AG04450 (cell line): Measurements from ENCODE around the gene BDP1. TPM values are rescaled to one million over a fixed set of nuclear protein-coding genes. Genes with fewer than 3 reads are reported as not detected.
"Not testable (repeated sequence)": the region's sequence is repeated elsewhere in the genome, so short reads cannot be mapped to it uniquely, and the experiment has no call there.

Experiments used
- CTCF ChIA-PET: fragments of 300-600, 350-600 bp; formaldehyde crosslinking; extraction: SDS; loops from one replicate; lab custom pipeline; 2022; ENCODE audit warnings: antibody characterized with exemption, inconsistent platforms; lab: Charles Lee
- POLR2A ChIA-PET: fragments of 350-600 bp; formaldehyde crosslinking; extraction: SDS; loops from one replicate; lab custom pipeline; 2021; ENCODE audit warnings: antibody characterized with exemption, inconsistent platforms; lab: Yijun Ruan, JAX
- DNase-seq: peaks from one replicate; pipeline ENCODE4 v3.0.0-alpha.2; 2011; ENCODE audit warnings: low read depth, low spot score
- H3K27ac ChIP-seq: one replicate; pipeline ENCODE4 v1.5.1; 2012; ENCODE audit warnings: low read depth, low read length, control low read depth
- H3K27me3 ChIP-seq: one replicate; pipeline ENCODE4 v1.6.0; 2012; ENCODE audit warnings: low read length; ENCODE audit not compliant: control insufficient read depth, insufficient read depth
- H3K4me3 ChIP-seq: 2 replicates; pipeline ENCODE4 v1.5.1; 2011; ENCODE audit warnings: mild to moderate bottlenecking, low read depth, low read length, control low read depth
- H3K9me3 ChIP-seq: 2 replicates; pipeline ENCODE4 v1.5.1; 2012; ENCODE audit warnings: low read length; ENCODE audit not compliant: control insufficient read depth, insufficient read depth
- polyA plus RNA-seq: library from polyadenylated mRNA; depleted of rRNA; stranded (reverse); fragments of >200 nt; gene quantifications from 2 replicates; pipeline ENCODE4 v1.2.3, GENCODE V29; 2011
- TF ChIP-seq, protein P1 (sequence below): IDR thresholded peaks from 2 replicates; pipeline ENCODE4 v1.5.1; 2011; ENCODE audit warnings: low read depth, low read length, control low read depth, inconsistent platforms

BDP1 gene
- polyA plus RNA-seq, 1 experiment: 14.4 TPM

DNA sequence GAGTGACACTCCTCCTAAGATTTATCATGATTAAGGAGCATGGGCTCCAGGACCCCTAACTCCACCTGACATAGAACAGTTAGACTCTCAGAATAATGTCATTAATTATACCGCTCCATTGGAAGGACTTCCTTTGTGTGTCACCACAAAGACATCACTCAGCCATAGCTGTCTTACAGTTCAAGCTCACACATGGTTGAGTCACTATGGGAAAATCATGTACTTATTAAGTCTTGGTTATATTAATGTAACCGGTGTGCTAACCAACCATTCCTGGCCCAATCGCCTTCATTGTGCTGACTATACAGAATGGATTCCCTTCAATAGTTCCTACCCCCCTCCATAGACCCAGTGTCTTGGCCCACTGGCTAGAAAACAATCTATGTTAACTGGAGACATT is 120.8 kb downstream of the BDP1 start:
- H3K27ac ChIP-seq: no peak overlapping the region
- no peak overlapping the region for H3K4me3 ChIP-seq
- TF ChIP-seq, protein P1, sequence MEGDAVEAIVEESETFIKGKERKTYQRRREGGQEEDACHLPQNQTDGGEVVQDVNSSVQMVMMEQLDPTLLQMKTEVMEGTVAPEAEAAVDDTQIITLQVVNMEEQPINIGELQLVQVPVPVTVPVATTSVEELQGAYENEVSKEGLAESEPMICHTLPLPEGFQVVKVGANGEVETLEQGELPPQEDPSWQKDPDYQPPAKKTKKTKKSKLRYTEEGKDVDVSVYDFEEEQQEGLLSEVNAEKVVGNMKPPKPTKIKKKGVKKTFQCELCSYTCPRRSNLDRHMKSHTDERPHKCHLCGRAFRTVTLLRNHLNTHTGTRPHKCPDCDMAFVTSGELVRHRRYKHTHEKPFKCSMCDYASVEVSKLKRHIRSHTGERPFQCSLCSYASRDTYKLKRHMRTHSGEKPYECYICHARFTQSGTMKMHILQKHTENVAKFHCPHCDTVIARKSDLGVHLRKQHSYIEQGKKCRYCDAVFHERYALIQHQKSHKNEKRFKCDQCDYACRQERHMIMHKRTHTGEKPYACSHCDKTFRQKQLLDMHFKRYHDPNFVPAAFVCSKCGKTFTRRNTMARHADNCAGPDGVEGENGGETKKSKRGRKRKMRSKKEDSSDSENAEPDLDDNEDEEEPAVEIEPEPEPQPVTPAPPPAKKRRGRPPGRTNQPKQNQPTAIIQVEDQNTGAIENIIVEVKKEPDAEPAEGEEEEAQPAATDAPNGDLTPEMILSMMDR: no peak
- H3K9me3 ChIP-seq: no peaks in the 10 kb centered on the region
- ChIA-PET POLR2A (no interaction called here), CTCF (no interaction called here)
- H3K27me3 ChIP-seq: no peaks in the 10 kb centered on the region
- DNase-seq: no peak

DNA sequence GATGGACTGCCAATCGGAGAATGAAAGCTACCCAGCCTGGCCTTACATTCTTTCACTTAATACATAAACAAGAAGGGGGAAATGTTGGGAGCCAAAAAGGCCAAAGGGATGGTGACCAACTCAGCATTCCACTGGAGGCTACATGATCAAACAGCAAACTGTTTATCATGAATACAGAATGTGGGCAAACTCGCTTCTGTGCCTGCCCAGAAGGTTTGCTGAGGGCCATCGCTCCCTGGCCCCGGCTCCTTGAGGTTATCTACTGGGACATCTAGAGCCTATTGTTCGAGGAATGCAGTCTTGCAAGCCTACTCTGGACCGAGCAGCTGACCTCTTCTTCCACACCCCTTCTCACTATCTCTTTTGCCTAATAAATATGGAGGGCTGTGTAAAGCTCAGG is 122.4 kb downstream of the BDP1 start:
- H3K4me3 ChIP-seq, CTCF ChIA-PET, H3K9me3 ChIP-seq, H3K27ac ChIP-seq, DNase-seq, H3K27me3 ChIP-seq, POLR2A ChIA-PET: not testable (repeated sequence)

DNA sequence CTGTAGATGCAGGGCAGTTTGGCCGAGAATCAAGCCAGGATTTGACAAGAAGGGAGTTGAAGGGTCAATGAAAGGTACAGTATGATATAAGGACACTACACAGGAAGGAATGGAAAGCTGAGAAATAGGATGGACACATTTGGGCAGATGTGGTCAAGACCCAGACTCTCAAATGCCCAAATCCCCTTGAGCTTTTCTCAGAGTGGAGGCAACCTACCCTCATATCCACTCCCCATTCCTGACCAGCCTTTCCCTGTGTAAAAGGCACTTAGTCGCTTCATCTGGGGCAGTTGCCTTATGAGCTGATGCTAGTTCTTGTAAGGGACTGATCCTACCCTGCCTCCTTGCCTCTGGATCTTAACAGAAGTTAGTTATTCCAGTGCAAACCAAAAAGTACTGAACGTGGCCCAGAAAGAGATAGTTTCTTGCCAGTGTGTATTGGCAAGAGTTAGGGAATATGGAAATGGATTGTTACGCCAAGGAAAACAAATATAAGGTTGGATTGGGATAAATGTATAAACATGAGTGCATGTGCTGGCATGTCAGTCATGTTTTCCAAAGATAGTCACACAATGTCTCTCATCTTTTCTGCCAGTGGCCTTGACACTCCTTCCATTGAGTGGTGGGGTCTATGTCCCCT is 127.6 kb downstream of the BDP1 start:
- Histone ChIP-seq H3K27ac (no peak overlapping the region), H3K27me3 (no peaks in the 10 kb centered on the region), H3K4me3 (no peak overlapping the region), H3K9me3 (no peaks in the 10 kb centered on the region)
- TF ChIP-seq, protein P1: no peak
- no peak for DNase-seq
- ChIA-PET CTCF (interaction anchor here (1.9 kb wide), 1 partner anchor 18 kb away, joined by 5 read pairs; no protein-coding TSS in a partner anchor), POLR2A (no interaction called here)

DNA sequence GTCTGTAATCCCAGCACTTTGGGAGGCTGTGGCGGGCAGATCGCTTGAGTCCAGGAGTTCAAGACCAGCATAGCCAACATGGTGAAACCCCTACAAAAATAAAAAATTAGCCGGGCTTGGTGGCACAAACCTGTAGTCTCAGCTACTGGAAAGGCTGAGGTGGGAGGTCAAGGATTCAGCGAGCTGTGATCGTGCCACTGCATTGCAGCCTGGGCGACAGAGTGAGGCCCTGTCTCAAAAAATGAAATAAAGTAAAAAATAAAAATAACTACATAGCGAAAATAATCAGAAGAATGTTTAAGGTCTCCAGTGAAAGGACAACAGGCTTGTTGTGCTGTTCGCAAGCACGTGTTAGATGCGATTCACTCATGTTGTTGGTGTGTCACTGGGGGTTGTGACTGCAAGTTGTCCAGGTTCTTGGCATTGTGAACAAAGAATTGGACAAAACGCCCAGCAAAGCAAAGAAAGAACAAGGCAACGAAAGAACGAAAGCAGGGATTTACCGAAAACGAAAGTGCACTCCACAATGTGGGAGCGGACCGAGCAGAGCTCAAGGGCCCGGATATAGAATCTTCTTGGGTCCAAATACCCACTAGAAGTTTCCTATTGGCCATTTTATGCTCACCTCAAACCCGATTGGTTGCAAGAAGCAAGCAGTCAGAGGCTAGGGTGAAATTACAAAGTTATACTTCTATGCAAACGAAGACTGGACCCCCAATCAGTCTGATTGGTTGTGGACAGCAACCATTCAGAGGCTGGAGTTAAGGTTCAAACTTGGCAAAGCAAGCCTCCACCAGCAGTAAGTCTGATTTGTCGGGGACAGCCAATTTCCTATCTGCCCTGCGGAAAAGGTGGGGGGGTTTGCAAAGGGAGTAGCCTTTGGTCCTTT is 130.8 kb downstream of the BDP1 start:
- Histone ChIP-seq H3K27me3 (no peaks in the 10 kb centered on the region), H3K4me3 (peak overlapping the region; percentile 79), H3K27ac (peak overlapping the region; percentile 40), H3K9me3 (no peaks in the 10 kb centered on the region)
- POLR2A ChIA-PET: interaction anchor here (1.1 kb wide), 1 partner anchor 248 kb away, joined by 3 read pairs; no protein-coding TSS in a partner anchor
- TF ChIP-seq, protein P1: no peak
- CTCF ChIA-PET: interaction anchor here (1.2 to 2.2 kb wide), 2 partner anchors 15 to 111 kb away, joined by 4 read pairs; no protein-coding TSS in a partner anchor
- no peak for DNase-seq

DNA sequence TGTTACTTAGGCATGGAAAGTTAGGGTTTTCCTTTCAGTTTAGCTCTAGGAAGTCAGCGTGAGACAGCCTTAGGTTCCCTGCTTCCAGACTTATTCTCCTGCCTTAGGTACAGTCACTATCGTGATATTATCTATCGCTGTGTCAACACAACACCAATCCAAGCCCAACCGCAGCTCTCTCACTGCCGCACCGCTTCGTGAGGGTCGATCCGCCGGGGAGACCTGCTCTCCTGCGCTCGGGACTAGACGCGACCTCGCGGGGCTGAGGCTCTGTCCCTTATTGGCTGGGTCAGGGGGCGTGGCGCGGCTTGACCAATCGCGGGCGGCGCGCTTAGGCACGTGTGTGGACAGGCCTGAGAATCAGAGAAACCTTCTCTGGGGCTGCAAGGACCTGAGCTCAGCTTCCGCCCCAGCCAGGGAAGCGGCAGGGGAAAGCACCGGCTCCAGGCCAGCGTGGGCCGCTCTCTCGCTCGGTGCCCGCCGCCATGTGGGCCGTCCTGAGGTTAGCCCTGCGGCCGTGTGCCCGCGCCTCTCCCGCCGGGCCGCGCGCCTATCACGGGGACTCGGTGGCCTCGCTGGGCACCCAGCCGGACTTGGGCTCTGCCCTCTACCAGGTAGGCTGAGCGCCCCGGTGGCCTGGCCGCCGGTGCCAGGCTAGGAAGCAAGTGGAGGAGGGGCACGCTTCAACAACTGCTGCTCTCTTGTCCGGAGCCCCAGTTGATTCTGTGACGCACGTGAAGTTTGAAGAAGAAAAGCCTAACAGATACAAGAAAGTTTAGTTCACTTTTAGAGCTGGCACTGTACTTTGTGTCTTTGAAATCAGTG is 131.7 kb downstream of the BDP1 start, which contains the start of gene MCCC2:
MCCC2 (plus strand) TSS at position 400 of the 825 bp plus-strand sequence; CDS start at position 486, 86 bp downstream.
- Histone ChIP-seq H3K4me3 (peak within 1 kb of the TSS; percentile 79), H3K27ac (peak within 1 kb of the TSS; percentile 40), H3K9me3 (no peaks in the 10 kb centered on the region), H3K27me3 (no peaks in the 10 kb centered on the region)
- POLR2A ChIA-PET: interaction anchor here (0.6 to 1.1 kb wide), 2 partner anchors 14 to 247 kb away, joined by 3 to 5 read pairs; no protein-coding TSS in a partner anchor
- CTCF ChIA-PET: interaction anchor here (0.6 to 6.3 kb wide), 4 partner anchors 14 to 957 kb away, joined by 4 to 48 read pairs (median 8); no protein-coding TSS in a partner anchor
- peak; percentile 82 for DNase-seq
- TF ChIP-seq, protein P1: no peak
